Nephron (organoid): Measurements from ENCODE around the gene ACP7.
"Not testable (repeated sequence)": the region's sequence is repeated elsewhere in the genome, so short reads cannot be mapped to it uniquely, and the experiment has no call there.

Experiments used
- H3K27ac Mint-ChIP-seq, 3 experiments: 2 replicates each; pipeline ENCODE4 v1.8.0; 2020; ENCODE audit warnings: mixed read lengths in 3 of 3, mild to moderate bottlenecking in 2 of 3, moderate library complexity in 1 of 3
- H3K27me3 Mint-ChIP-seq: 2 replicates; pipeline ENCODE4 v1.8.0; 2021; ENCODE audit warnings: low read depth, mild to moderate bottlenecking, moderate library complexity, mixed read lengths
- H3K36me3 Mint-ChIP-seq: 2 replicates; pipeline ENCODE4 v1.8.0; 2020; ENCODE audit warnings: low read depth, mixed read lengths
- H3K4me1 Mint-ChIP-seq: 2 replicates; pipeline ENCODE4 v1.8.0; 2020; ENCODE audit warnings: mixed read lengths
- H3K4me3 Mint-ChIP-seq, 3 experiments: 2 replicates each; pipeline ENCODE4 v1.8.0; 2020; ENCODE audit warnings: mild to moderate bottlenecking in 3 of 3, mixed read lengths in 3 of 3, moderate library complexity in 2 of 3
- H3K9me3 Mint-ChIP-seq: 2 replicates; pipeline ENCODE4 v1.8.0; 2020; ENCODE audit warnings: mixed read lengths
- TF ChIP-seq, protein P1 (sequence below), 3 experiments: fragments of 200-600 bp; sonication (generic); IDR thresholded peaks; one replicate each; pipeline ENCODE4 v1.5.0; 2021; ENCODE audit warnings: antibody characterized with exemption in 3 of 3; ENCODE audit not compliant: unreplicated experiment in 3 of 3

ACP7 gene

DNA sequence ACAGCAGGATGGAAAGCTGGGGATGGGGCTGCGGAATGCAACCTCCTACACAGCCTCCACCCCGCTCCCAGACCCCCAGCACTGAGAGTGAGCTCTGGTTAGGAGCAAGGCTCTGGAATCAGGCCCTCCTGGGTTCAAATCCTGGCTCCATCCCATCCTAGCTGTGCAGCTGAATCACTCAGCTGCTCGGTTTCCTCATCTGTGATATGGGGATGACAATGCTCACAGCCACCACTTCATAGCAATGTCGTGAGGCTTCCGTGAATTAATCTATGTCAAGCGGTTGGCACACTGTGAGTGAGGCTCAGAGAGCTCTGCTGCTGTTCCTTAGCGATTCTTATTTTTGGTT, 538 bp downstream of the ACP7 start:
- H3K4me1 Mint-ChIP-seq: peaks cover 13% of the 10 kb centered on the region
- peak overlapping the region in 2 of 3 experiments; percentile 71 to 76 for H3K4me3 Mint-ChIP-seq
- H3K27ac Mint-ChIP-seq: no peak overlapping the region
- no peaks in the 10 kb centered on the region for H3K9me3 Mint-ChIP-seq
- no peaks in the 10 kb centered on the region for H3K36me3 Mint-ChIP-seq
- TF ChIP-seq, protein P1, sequence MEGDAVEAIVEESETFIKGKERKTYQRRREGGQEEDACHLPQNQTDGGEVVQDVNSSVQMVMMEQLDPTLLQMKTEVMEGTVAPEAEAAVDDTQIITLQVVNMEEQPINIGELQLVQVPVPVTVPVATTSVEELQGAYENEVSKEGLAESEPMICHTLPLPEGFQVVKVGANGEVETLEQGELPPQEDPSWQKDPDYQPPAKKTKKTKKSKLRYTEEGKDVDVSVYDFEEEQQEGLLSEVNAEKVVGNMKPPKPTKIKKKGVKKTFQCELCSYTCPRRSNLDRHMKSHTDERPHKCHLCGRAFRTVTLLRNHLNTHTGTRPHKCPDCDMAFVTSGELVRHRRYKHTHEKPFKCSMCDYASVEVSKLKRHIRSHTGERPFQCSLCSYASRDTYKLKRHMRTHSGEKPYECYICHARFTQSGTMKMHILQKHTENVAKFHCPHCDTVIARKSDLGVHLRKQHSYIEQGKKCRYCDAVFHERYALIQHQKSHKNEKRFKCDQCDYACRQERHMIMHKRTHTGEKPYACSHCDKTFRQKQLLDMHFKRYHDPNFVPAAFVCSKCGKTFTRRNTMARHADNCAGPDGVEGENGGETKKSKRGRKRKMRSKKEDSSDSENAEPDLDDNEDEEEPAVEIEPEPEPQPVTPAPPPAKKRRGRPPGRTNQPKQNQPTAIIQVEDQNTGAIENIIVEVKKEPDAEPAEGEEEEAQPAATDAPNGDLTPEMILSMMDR (IDR thresholded peaks at IDR 0.05; ENCODE audit: unreplicated experiment in 3 of 3): no peak
- peaks cover 82% of the 10 kb centered on the region for H3K27me3 Mint-ChIP-seq

DNA sequence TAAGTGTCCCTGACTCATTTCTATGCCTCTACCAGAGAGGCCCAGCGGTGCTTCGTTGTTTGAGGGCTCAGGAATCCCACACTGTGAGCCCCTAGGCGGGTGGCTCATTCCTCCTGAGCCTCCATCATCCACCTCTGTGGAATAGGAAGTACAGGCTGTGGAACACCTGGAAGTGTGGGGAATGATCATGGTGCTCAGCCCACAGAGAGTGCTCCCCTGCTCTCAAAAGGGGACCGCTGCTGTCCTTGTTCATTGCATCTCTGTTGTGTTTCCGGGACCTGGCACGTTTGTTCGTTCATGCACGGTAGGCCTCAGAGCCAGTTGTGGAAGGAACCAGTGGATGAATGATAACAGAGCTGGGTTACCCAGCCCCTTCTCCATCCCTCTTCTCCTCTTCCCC, 1.2 kb downstream of the ACP7 start:
- TF ChIP-seq, protein P1 (IDR thresholded peaks at IDR 0.05; ENCODE audit: unreplicated experiment in 3 of 3): no peak
- no peak overlapping the region for H3K27ac Mint-ChIP-seq
- H3K4me1 Mint-ChIP-seq: peaks cover 13% of the 10 kb centered on the region
- H3K9me3 Mint-ChIP-seq: no peaks in the 10 kb centered on the region
- H3K27me3 Mint-ChIP-seq: peaks cover 83% of the 10 kb centered on the region
- no peaks in the 10 kb centered on the region for H3K36me3 Mint-ChIP-seq
- H3K4me3 Mint-ChIP-seq: peak overlapping the region in 2 of 3 experiments; percentile 27 to 45

DNA sequence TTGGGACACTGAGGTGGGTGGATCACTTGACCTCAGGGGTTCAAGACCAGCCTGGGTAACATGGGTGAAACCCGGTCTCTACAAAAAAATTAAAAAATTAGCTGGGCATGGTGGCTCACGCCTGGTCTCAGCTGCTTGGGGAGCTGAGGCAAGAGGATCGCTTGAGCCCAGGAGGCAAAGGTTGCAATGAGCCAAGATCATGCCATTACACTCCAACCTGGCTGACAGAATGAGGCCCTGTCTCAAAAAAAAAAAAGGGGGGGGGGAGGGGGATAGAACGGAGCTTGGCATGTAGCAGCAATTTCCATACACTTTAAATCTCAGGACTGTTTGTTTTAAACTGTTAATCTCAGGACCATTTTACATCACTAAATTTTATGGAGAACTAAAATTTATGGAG, 2.2 kb downstream of the ACP7 start:
- H3K36me3 Mint-ChIP-seq: no peaks in the 10 kb centered on the region
- H3K9me3 Mint-ChIP-seq: no peaks in the 10 kb centered on the region
- H3K27me3 Mint-ChIP-seq: peaks cover 81% of the 10 kb centered on the region
- H3K4me3 Mint-ChIP-seq: no peak overlapping the region
- TF ChIP-seq, protein P1 (IDR thresholded peaks at IDR 0.05; ENCODE audit: unreplicated experiment in 3 of 3): no peak
- H3K4me1 Mint-ChIP-seq: peaks cover 13% of the 10 kb centered on the region
- H3K27ac Mint-ChIP-seq: no peak overlapping the region

DNA sequence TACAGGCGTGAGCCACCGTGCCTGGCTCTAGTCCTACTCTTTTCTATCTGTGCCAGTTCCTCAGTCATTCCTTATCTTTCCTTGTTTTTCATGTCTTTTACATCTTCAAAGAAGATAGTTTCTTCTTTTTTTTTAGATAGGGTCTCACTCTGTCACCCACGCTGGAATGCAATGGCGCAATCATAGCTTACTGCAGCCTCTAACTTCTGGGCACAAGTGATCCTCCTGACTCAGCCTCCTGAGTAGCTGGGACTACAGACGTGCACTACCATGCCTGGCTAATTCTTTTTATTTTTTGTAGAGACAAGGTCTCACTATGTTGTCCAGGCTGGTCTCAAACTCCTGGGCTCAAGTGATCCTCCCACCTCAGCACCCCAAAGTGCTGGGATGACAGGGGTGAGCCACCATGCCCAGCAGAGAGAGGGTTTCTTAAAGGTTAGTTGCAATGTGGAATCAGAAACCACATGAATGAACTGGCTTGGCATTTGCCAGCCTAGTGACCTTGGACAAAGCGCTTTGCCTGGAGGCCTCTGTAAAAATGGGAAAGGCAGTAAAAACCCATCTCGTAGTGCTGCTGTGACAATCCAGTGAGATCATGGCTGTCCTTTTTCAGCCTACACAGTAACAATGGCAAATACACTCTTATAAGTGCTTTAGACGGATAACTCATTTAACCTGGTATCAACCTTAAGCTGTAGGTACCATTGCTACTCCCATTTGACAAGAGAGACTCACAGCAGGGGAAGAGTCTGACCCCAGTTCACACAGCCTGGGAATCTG, 3.9 kb downstream of the ACP7 start:
- H3K27ac Mint-ChIP-seq: no peak overlapping the region
- peaks cover 10% of the 10 kb centered on the region for H3K4me1 Mint-ChIP-seq
- no peaks in the 10 kb centered on the region for H3K36me3 Mint-ChIP-seq
- no peaks in the 10 kb centered on the region for H3K9me3 Mint-ChIP-seq
- H3K27me3 Mint-ChIP-seq: peaks cover 67% of the 10 kb centered on the region
- no peak overlapping the region for H3K4me3 Mint-ChIP-seq
- TF ChIP-seq, protein P1 (IDR thresholded peaks at IDR 0.05; ENCODE audit: unreplicated experiment in 3 of 3): no peak

DNA sequence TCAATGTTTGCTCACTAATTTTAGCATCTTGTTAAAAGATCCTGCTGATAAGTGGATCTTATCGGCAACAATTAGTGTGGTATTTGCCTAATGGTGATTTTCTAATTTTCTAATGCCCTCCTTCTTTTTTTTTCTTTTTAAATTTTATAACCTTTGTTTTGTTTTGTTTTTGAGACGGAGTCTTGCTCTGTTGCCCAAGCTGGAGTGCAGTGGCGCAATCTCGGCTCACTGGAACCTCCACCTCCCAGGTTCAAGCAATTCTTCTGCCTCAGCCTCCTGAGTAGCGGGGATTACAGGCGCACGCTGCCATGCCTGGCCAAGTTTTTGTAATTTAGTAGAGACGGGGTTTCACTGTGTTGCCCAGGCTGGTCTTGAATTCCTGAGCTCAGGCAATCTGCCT, 5.8 kb downstream of the ACP7 start:
- not testable (repeated sequence) for H3K4me1 Mint-ChIP-seq, H3K27ac Mint-ChIP-seq, H3K9me3 Mint-ChIP-seq, H3K4me3 Mint-ChIP-seq, H3K36me3 Mint-ChIP-seq
- H3K27me3 Mint-ChIP-seq: peaks cover 63% of the 10 kb centered on the region

DNA sequence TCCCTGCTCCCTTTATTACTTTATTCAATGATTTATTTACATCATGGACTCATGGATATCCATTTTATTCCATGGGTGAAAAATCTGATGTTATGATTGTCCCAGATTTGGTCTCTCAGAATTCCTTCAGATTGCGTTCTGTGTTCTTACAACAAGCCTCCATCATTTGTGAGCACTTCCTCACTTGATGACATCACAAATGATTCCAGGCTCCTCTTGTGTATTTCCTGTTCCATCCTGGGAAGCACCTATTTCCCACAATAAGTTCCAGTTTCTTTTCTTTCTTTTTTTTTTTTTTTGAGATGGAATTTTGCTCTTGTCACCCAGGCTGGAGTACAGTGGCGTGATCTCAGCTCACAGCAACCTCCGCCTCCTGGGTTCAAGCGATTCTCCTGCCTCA, 6.7 kb downstream of the ACP7 start:
- peaks cover 56% of the 10 kb centered on the region for H3K27me3 Mint-ChIP-seq
- no peaks in the 10 kb centered on the region for H3K36me3 Mint-ChIP-seq
- TF ChIP-seq, protein P1 (IDR thresholded peaks at IDR 0.05; ENCODE audit: unreplicated experiment in 3 of 3): no peak
- H3K27ac Mint-ChIP-seq: no peak overlapping the region
- no peaks in the 10 kb centered on the region for H3K9me3 Mint-ChIP-seq
- H3K4me1 Mint-ChIP-seq: no peaks in the 10 kb centered on the region
- H3K4me3 Mint-ChIP-seq: no peak overlapping the region

DNA sequence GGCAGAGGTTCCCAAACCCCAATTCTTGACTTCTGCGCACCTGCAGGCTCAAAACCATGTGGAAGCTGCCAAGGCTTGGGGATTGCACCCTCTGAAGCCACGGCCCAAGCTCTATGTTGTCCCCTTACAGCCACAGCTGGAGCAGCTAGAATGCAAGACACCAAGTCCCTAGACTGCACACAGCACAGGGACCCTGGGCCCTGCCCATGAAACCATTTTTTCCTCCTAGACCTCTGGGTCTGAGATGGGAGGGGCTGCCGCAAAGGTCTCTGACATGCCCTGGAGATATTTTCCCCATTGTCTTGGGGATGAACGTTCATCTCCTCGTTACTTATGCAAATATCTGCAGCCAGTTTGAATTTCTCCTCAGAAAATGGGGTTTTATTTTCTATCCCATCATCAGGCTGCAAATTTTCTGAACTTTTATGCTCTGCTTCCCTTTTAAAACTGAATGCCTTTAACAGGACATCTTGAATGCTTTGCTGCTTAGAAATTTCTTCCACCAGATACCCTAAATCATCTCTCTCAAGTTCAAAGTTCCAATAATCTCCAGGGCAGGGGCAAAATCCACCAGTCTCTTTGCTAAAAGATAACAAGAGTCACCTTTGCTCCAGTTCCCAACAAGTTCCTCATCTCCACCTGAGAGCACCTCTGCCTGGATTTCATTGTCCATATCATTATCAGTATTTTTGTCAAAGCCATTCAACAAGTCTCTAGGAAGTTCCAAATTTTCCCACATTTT, 11.8 kb downstream of the ACP7 start:
- H3K4me3 Mint-ChIP-seq, H3K9me3 Mint-ChIP-seq, H3K36me3 Mint-ChIP-seq, H3K27ac Mint-ChIP-seq, H3K4me1 Mint-ChIP-seq: not testable (repeated sequence)
- H3K27me3 Mint-ChIP-seq: peaks cover 24% of the 10 kb centered on the region
